ENCODE data around the gene FADS3. TPM values are rescaled to one million over a fixed set of nuclear protein-coding genes. Genes with fewer than 3 reads are reported as not detected.

FADS3 gene
- total RNA-seq, 5 donors from 2014 or later (not counting 1 experiment from before 2014, with no cell fraction given) = 6.5 to 17.1 (median 10.5) TPM

DNA sequence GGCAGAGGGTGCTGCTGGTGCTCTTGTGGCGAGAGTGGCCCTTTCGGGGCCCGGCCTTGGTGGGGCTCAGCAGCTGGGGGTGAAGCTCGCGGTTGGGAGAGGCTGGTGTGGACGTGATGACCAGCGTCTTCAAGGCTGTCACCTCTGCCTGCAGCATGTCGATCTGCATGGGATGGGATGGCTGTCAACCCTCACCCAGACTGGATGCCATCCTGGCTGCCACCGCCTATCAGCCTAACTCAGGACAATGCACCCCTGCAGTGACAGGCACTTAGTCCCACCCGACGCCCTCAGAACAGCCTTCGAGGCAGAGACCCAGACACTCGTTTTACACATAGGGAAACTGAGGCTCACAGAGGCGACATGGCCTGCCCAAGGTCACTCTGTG is 15.2 kb upstream of the FADS3 start:
- no peaks in the 10 kb centered on the region for H3K9me3 ChIP-seq
- Mint-ChIP-seq H3K36me3 (no peaks in the 10 kb centered on the region), H3K4me1 (peaks cover 0 to 5% (median 0%) of the 10 kb centered on the region in 3 donors), H3K27ac (no peak overlapping the region), H3K27me3 (peaks cover 0 to 3% of the 10 kb centered on the region in 2 donors), H3K4me3 (no peak overlapping the region), H3K9me3 (no peaks in the 10 kb centered on the region)
- ATAC-seq (replicated peaks in 1 of 4) = no peak
- ChIA-PET POLR2A (no interaction called here), CTCF (no interaction called here)
- WGBS (ENCODE audit: insufficient coverage) = 75% methylated on average over 11 of the region's 14 CpGs
- peaks cover 0 to 3% of the 10 kb centered on the region in 2 experiments for H3K4me1 ChIP-seq (ENCODE audit: control insufficient read depth in 1 of 2, extremely low read depth in 1 of 2, insufficient read depth in 2 of 2, low read length in 2 of 2)
- H3K27me3 ChIP-seq (replicated peaks in 1 of 2; ENCODE audit: control insufficient read depth in 2 of 2, extremely low read depth in 1 of 2, insufficient read depth in 2 of 2, low read length in 1 of 2) = peaks cover 0 to 31% of the 10 kb centered on the region in 2 experiments
- no peaks in the 10 kb centered on the region for H3K36me3 ChIP-seq (ENCODE audit: control insufficient read depth in 2 of 2, extremely low read depth in 1 of 2, insufficient read depth in 1 of 2, low read length in 1 of 2)
- no peak overlapping the region for H3K27ac ChIP-seq (ENCODE audit: low read length)
- DNase-seq = no peak
- H3K4me3 ChIP-seq (ENCODE audit: control insufficient read depth in 1 of 2, extremely low read depth in 1 of 2, low read length in 1 of 2) = no peak overlapping the region

DNA sequence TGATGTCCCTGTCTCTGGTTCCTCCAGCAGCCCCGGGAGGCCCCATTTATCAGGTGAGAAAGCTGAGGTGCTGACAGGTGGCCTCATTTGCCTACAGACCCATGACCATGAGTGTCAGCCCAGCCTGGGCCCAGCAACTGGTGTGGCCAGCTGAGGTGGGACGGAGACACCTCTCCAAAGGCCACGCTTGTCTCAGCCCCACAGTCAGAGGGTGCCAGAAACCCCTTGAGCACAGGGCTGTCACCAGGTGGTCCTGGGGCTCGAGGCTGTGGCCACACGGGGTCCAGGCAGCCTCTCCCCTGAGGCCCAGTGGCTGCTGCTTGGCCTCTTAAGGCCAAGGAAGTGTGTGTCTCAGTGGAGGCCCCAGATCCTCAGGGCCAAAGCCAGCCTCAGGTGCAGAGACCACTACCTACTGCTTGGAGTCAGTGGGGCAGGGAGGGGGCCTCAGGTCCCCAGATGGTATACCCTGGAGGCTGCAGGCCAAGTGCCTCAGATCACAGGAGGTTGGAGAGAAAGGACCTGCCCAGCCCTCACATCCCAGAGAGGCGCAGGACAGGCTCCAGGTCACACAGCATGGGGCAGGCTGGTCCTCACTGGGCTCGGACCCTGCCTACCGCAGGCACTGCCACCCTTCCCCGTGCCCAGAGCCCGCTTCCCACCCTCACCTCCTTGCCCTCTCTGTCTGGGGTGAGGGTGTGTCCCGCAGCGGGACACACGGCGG is 14.6 kb upstream of the FADS3 start:
- no peak overlapping the region for H3K27ac Mint-ChIP-seq
- Histone ChIP-seq H3K27ac (ENCODE audit: low read length) (no peak overlapping the region), H3K27me3 (replicated peaks in 1 of 2; ENCODE audit: control insufficient read depth in 2 of 2, extremely low read depth in 1 of 2, insufficient read depth in 2 of 2, low read length in 1 of 2) (peaks cover 0 to 28% of the 10 kb centered on the region in 2 experiments), H3K4me3 (ENCODE audit: control insufficient read depth in 1 of 2, extremely low read depth in 1 of 2, low read length in 1 of 2) (no peak overlapping the region), H3K9me3 (no peaks in the 10 kb centered on the region), H3K4me1 (ENCODE audit: control insufficient read depth in 1 of 2, extremely low read depth in 1 of 2, insufficient read depth in 2 of 2, low read length in 2 of 2) (peaks cover 0 to 3% of the 10 kb centered on the region in 2 experiments), H3K36me3 (ENCODE audit: control insufficient read depth in 2 of 2, extremely low read depth in 1 of 2, insufficient read depth in 1 of 2, low read length in 1 of 2) (no peaks in the 10 kb centered on the region)
- no peaks in the 10 kb centered on the region for H3K9me3 Mint-ChIP-seq
- H3K36me3 Mint-ChIP-seq = no peaks in the 10 kb centered on the region
- peaks cover 0 to 5% (median 0%) of the 10 kb centered on the region in 3 donors for H3K4me1 Mint-ChIP-seq
- H3K4me3 Mint-ChIP-seq = no peak overlapping the region
- ChIA-PET POLR2A (no interaction called here), CTCF (no interaction called here)
- WGBS (ENCODE audit: insufficient coverage) = 75% methylated on average over 10 of the region's 14 CpGs
- DNase-seq = no peak
- no peak for ATAC-seq (replicated peaks in 1 of 4)
- H3K27me3 Mint-ChIP-seq = peaks cover 0 to 2% of the 10 kb centered on the region in 2 donors

DNA sequence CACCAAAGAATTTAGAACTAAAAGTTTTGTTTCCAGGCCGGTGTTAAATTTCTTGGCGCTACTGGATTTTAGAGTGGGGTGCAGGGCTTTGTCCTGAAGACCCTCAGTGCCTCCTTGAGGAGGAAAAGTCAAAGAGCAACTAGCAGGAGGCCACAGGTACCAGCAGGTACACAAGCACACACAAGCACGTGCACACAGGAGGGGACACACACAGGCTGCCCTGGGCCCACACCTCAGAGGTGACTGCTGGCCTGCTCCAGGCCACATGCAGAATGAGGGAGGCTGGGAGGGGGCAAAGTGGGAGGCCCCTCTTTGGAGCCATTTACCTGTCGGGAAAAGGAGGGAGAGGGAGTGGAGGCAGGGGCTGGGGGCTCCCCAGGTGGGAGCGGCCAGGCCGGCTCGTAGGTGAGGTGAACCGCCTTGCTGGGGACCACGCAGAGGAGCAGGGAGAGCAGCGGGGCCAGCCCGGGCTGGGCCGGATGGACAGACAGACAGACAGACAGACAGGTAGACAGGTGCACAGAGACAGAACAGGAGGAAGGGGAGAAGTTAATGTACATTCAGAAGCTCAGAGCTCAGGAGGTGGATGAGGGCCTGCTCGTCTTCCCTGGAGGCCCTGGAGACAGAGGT is 13.8 kb upstream of the FADS3 start:
- H3K4me3 ChIP-seq (ENCODE audit: control insufficient read depth in 1 of 2, extremely low read depth in 1 of 2, low read length in 1 of 2) = no peak overlapping the region
- no peak for ATAC-seq (replicated peaks in 1 of 4)
- WGBS (ENCODE audit: insufficient coverage) = 87% methylated on average over 13 of the region's 13 CpGs
- H3K9me3 ChIP-seq = no peaks in the 10 kb centered on the region
- H3K4me1 Mint-ChIP-seq = peaks cover 0 to 5% (median 0%) of the 10 kb centered on the region in 3 donors
- H3K36me3 ChIP-seq (ENCODE audit: control insufficient read depth in 2 of 2, extremely low read depth in 1 of 2, insufficient read depth in 1 of 2, low read length in 1 of 2) = no peaks in the 10 kb centered on the region
- no peak overlapping the region for H3K4me3 Mint-ChIP-seq
- H3K27me3 Mint-ChIP-seq = peaks cover 0 to 2% of the 10 kb centered on the region in 2 donors
- H3K36me3 Mint-ChIP-seq = no peaks in the 10 kb centered on the region
- DNase-seq = no peak
- CTCF ChIA-PET = interaction anchor here in 1 of 2 donors (0.9 kb wide), 1 partner anchor 203 kb away, joined by 3 read pairs; no protein-coding TSS in a partner anchor
- no peak overlapping the region for H3K27ac Mint-ChIP-seq
- H3K4me1 ChIP-seq (ENCODE audit: control insufficient read depth in 1 of 2, extremely low read depth in 1 of 2, insufficient read depth in 2 of 2, low read length in 2 of 2) = peaks cover 0 to 3% of the 10 kb centered on the region in 2 experiments
- POLR2A ChIA-PET = interaction anchor here in 1 of 2 donors (0.6 kb wide), 1 partner anchor 9 kb away, joined by 6 read pairs; no protein-coding TSS in a partner anchor
- H3K9me3 Mint-ChIP-seq = no peaks in the 10 kb centered on the region
- peaks cover 0 to 28% of the 10 kb centered on the region in 2 experiments for H3K27me3 ChIP-seq (replicated peaks in 1 of 2; ENCODE audit: control insufficient read depth in 2 of 2, extremely low read depth in 1 of 2, insufficient read depth in 2 of 2, low read length in 1 of 2)
- H3K27ac ChIP-seq (ENCODE audit: low read length) = no peak overlapping the region

DNA sequence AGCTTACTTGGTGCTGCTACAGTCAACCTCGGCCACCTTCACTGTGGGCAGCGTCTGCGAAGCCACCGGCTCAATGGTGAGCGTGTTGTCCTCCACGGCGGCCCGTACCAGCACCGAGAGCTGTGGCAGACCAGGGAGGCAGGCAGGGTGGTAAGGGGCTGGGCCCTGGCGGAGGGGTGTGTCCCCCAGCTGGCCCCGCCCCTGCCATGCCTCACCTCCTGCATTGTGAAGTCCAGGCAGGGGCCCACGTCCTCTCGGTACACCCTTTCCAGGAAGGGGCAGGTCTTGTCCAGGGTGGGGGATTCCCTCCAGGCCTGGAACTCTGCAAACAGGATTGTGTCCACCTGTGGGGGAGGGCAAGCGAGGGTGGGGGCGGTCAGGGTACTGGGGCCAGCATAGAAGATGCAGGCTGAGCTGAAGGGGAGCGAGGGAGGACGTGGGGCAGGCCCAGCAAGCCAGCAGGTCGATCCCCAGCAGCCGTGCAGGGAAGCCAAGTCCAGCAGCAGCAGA is 13.2 kb upstream of the FADS3 start:
- H3K27ac Mint-ChIP-seq = no peak overlapping the region
- peak in 1 of 4 experiments; percentile 35 for ATAC-seq (replicated peaks in 1 of 4)
- Histone ChIP-seq H3K36me3 (ENCODE audit: control insufficient read depth in 2 of 2, extremely low read depth in 1 of 2, insufficient read depth in 1 of 2, low read length in 1 of 2) (no peaks in the 10 kb centered on the region), H3K27me3 (replicated peaks in 1 of 2; ENCODE audit: control insufficient read depth in 2 of 2, extremely low read depth in 1 of 2, insufficient read depth in 2 of 2, low read length in 1 of 2) (peaks cover 0 to 26% of the 10 kb centered on the region in 2 experiments), H3K9me3 (no peaks in the 10 kb centered on the region), H3K27ac (ENCODE audit: low read length) (no peak overlapping the region), H3K4me1 (ENCODE audit: control insufficient read depth in 1 of 2, extremely low read depth in 1 of 2, insufficient read depth in 2 of 2, low read length in 2 of 2) (peaks cover 0 to 4% of the 10 kb centered on the region in 2 experiments), H3K4me3 (ENCODE audit: control insufficient read depth in 1 of 2, extremely low read depth in 1 of 2, low read length in 1 of 2) (no peak overlapping the region)
- H3K27me3 Mint-ChIP-seq = peaks cover 0 to 2% of the 10 kb centered on the region in 2 donors
- no peaks in the 10 kb centered on the region for H3K36me3 Mint-ChIP-seq
- 56% methylated on average over 16 of the region's 19 CpGs for WGBS (ENCODE audit: insufficient coverage)
- POLR2A ChIA-PET = interaction anchor here in 1 of 2 donors (0.6 kb wide), 1 partner anchor 9 kb away, joined by 6 read pairs; no protein-coding TSS in a partner anchor
- no peak for DNase-seq
- CTCF ChIA-PET = interaction anchor here in 1 of 2 donors (0.9 kb wide), 1 partner anchor 203 kb away, joined by 3 read pairs; no protein-coding TSS in a partner anchor
- peaks cover 0 to 5% (median 0%) of the 10 kb centered on the region in 3 donors for H3K4me1 Mint-ChIP-seq
- no peaks in the 10 kb centered on the region for H3K9me3 Mint-ChIP-seq
- no peak overlapping the region for H3K4me3 Mint-ChIP-seq

DNA sequence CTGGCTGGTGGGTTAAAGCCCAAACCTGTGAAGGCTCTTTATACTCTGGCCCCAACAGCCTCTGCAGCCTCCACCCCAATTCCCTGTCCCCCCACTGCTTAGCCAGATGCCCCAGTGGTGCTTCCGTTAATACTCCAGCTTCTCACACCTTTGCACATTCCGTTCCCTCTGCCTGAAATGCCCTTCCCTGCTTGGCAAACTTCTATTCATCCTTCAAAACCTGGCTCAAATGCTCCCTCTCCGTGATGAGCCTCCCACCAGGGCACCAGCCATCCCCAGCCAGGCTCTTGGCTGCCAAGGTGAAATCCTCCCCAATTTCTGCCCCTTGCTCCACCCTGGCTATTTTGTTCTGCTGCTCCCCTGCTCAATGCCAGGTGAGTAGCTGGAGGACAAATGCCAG is 12.5 kb upstream of the FADS3 start:
- no peak overlapping the region for H3K4me3 ChIP-seq (ENCODE audit: control insufficient read depth in 1 of 2, extremely low read depth in 1 of 2, low read length in 1 of 2)
- Mint-ChIP-seq H3K4me1 (peaks cover 5 to 12% (median 6%) of the 10 kb centered on the region in 3 donors), H3K27me3 (peaks cover 0 to 5% of the 10 kb centered on the region in 2 donors), H3K27ac (no peak overlapping the region), H3K9me3 (no peaks in the 10 kb centered on the region), H3K4me3 (no peak overlapping the region), H3K36me3 (no peaks in the 10 kb centered on the region)
- peaks cover 0 to 11% of the 10 kb centered on the region in 2 experiments for H3K4me1 ChIP-seq (ENCODE audit: control insufficient read depth in 1 of 2, extremely low read depth in 1 of 2, insufficient read depth in 2 of 2, low read length in 2 of 2)
- no peak for DNase-seq
- H3K9me3 ChIP-seq = no peaks in the 10 kb centered on the region
- no peak for ATAC-seq (replicated peaks in 1 of 4)
- ChIA-PET CTCF (interaction anchor here in 1 of 2 donors (1.4 kb wide), 1 partner anchor 178 kb away, joined by 7 read pairs; no protein-coding TSS in a partner anchor), POLR2A (no interaction called here)
- WGBS (ENCODE audit: insufficient coverage) = 80% methylated on average over 3 of the region's 3 CpGs
- no peaks in the 10 kb centered on the region for H3K36me3 ChIP-seq (ENCODE audit: control insufficient read depth in 2 of 2, extremely low read depth in 1 of 2, insufficient read depth in 1 of 2, low read length in 1 of 2)
- H3K27me3 ChIP-seq (replicated peaks in 1 of 2; ENCODE audit: control insufficient read depth in 2 of 2, extremely low read depth in 1 of 2, insufficient read depth in 2 of 2, low read length in 1 of 2) = peaks cover 0 to 21% of the 10 kb centered on the region in 2 experiments
- no peak overlapping the region for H3K27ac ChIP-seq (ENCODE audit: low read length)

DNA sequence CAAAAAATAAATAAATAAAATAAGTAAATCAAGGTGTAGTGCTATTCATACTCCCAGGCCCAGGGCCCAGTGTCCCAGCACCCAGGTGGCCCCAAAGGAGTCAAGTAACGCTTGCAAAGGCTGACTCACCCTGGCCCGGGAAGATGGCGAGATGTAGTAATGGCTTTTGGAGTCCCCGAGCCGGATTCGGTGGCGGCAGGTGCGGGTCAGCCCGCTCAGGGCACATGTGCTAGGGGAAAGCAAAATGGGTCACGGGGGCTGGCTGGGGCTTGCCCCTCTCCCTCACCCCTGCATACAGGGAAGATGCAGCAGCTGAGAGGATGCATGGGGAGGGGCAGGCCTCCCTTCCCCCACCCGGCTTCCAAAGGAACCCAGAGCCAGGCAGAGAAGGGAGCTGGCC is 11.0 kb upstream of the FADS3 start:
- peaks cover 0 to 19% of the 10 kb centered on the region in 2 experiments for H3K27me3 ChIP-seq (replicated peaks in 1 of 2; ENCODE audit: control insufficient read depth in 2 of 2, extremely low read depth in 1 of 2, insufficient read depth in 2 of 2, low read length in 1 of 2)
- H3K9me3 Mint-ChIP-seq = no peaks in the 10 kb centered on the region
- no peak overlapping the region for H3K27ac Mint-ChIP-seq
- 87% methylated on average over 3 of the region's 11 CpGs for WGBS (ENCODE audit: insufficient coverage)
- no peaks in the 10 kb centered on the region for H3K9me3 ChIP-seq
- no peak overlapping the region for H3K4me3 Mint-ChIP-seq
- H3K27ac ChIP-seq (ENCODE audit: low read length) = no peak overlapping the region
- ChIA-PET POLR2A (no interaction called here), CTCF (interaction anchor here (0.5 to 5.6 kb wide), 2 partner anchors 179 to 200 kb away, joined by 3 to 100 read pairs; no protein-coding TSS in a partner anchor)
- no peaks in the 10 kb centered on the region for H3K36me3 ChIP-seq (ENCODE audit: control insufficient read depth in 2 of 2, extremely low read depth in 1 of 2, insufficient read depth in 1 of 2, low read length in 1 of 2)
- no peaks in the 10 kb centered on the region for H3K36me3 Mint-ChIP-seq
- ATAC-seq (replicated peaks in 1 of 4) (no peak), DNase-seq (no peak)
- no peak overlapping the region for H3K4me3 ChIP-seq (ENCODE audit: control insufficient read depth in 1 of 2, extremely low read depth in 1 of 2, low read length in 1 of 2)
- H3K27me3 Mint-ChIP-seq = peaks cover 0 to 5% of the 10 kb centered on the region in 2 donors
- peaks cover 6 to 12% (median 8%) of the 10 kb centered on the region in 3 donors for H3K4me1 Mint-ChIP-seq
- peaks cover 0 to 14% of the 10 kb centered on the region in 2 experiments for H3K4me1 ChIP-seq (ENCODE audit: control insufficient read depth in 1 of 2, extremely low read depth in 1 of 2, insufficient read depth in 2 of 2, low read length in 2 of 2)
